GM18517 (cell line): ENCODE measurements around the gene ALKBH4.
"Not testable (repeated sequence)": the region's sequence is repeated elsewhere in the genome, so short reads cannot be mapped to it uniquely, and the experiment has no call there.

Experiments
- ATAC-seq: cut with Tn5 transposase; IDR thresholded peaks from one replicate; pipeline ENCODE4 v1.9.1; 2021; ENCODE audit warnings: mild to moderate bottlenecking, moderate library complexity; ENCODE audit not compliant: unreplicated experiment

Gene ALKBH4

DNA sequence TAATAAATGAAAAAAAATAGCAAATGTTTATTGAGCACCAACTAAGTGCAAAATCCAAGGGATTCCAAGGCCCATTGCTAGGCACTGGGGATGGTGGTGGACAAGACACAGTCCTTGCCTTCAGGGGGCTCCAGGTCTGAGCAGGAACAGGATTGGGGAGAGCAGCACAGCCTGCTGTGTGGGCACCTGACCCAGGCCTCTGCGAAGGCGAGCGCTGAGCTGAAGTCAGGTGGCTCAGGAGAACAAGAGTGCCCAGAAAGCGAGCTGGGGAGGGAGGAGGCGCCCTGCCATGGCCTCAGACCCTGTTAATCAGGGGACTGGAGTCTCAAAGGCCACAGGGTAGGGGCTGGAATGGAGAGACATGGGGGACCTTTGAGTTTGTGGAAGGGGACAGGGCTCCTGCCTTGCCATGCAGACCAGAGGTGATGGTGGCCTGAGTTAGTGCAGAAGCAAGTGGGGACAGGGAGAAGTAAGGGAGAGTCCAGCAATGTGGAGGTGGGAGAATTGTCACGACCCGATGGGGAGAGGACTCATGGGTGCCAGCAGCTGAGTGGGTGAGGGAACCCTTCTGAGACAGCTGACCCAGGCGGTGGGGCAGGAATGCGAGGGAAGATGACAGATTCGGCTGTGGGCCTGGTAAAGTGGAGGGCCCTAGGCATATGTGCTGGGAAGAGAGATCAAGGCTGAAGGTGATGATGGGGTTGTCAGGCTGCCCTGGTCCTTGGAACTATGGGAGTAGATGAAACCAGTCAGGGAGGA lies 35.3 kb downstream of the ALKBH4 start:
- ATAC-seq = no peak

DNA sequence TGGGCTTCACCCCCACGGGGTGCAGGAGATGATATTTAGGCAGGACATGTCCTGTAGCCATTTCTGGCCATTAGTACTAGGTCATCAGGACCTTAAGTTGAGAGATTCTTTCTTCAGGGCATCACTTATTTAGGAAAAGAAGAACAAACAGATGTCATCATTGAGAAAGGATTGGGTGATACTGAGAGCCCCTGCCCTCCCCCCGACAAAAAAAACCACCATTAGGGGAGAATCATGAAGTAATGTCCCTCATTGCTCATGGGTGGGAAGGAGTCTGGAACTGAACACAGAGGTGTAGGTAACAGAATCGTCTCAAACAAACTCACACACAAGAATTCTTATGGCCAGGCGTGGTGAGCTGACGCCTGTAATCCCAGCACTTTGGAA lies 37.7 kb downstream of the ALKBH4 start:
- ATAC-seq = no peak

DNA sequence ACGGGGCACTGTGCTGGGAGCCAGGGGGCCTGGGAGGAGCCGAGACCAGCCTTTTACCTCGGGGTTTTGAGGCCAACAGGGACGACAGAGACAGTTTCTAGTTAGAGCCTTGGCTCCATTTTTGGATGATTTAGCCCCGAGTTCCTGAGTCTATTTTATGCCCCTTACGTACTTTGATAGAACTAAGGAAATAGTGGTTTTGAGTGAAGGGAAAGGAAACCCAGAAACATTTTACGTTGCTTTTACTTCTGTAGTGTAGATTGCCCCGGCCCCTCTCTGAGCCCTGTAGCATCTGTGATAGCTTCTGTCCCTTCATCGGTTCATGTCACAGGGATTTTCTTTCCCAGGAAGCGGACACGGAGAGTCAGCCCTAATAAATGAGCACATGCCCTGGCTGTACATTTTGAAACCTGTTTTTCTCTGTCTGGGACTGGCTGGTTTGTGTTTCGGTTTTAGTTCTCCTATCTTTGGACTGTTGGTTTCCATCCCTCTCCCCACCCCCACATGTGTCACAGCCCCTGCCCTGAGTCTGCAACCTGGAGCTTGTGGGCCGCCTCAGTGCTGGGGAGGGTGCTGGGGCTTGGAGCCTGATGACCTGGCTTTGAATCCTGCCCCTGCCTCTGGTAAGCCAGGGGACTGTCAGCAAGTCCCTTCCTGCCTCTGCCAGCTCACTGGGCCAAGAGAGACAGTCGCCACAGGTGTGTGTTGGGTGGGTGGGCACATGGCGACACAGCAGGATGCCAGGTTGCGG lies 38.2 kb downstream of the ALKBH4 start:
- ATAC-seq = peak; percentile 57

DNA sequence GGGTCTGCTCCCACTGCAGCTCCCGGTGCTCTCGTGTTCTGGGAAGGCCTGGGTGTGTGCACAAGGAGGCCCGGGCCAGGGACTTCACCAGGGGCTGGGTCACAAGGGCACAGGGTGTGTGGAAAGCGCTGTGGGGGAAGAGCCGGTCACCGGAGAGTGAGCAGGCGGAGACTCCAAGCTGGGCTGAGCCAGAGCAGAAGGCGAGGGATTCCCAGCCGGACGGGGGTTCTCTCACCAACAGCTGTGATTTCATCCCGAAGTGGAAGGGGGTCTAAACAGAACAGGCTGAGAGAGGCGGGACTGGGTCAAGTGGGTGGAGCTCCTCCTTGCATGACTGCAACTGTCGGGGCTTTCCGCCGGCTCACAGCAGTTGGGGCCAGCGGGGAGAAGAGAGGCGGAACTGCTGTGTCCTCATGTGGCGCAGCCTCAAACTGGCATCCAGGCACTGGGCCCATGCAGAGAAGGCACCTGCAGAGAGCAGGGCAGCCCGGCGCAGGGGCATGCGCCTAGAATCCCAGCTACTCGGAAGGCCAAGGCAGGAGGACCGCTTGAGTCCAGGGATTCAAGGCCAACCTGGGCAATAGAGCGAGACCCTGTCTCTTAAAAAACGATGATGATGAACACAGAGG lies 38.9 kb downstream of the ALKBH4 start:
- ATAC-seq = peak; percentile 64

DNA sequence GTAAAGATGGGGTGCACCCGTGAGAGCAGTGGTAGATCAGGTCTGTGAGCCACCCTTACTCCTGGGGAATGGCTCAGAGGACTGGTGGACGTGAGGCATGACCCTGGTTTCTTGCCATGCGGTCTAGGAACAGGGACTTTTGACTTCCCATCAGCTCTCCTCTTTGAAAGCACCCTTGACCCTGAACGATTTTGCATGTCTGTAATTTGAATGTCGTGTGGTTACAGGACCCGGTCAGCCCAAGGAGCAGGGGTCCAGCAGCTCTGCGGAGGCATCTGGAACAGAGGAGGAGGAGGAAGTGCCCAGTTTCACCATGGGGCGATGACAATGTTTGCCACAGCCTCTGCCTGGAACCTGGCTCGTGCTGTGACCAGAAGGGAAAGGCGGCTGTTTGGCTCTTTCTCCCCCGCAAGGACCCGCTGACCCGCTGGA lies 39.9 kb downstream of the ALKBH4 start:
- ATAC-seq = no peak

DNA sequence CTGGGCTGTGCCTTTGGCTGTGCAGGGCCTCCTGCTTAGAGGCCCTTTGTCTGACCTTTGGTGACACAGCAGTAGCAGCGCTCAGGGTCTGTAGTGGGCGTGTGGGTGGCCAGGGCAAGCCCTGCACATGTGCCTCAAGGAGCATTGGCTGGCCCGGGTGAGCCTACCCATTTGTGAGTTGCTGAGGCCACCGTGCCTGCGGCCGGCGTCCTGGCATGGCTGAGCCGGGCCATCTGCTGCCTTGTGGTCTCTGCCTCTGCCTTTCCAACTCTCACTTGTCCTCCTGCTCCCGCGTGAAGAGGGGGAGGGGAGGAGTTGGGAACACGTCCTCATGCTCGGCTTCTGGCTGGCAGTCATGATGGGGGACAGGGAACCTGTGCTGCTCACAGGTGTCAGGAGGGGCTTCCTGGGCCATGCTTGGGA lies 40.5 kb downstream of the ALKBH4 start:
- no peak for ATAC-seq

DNA sequence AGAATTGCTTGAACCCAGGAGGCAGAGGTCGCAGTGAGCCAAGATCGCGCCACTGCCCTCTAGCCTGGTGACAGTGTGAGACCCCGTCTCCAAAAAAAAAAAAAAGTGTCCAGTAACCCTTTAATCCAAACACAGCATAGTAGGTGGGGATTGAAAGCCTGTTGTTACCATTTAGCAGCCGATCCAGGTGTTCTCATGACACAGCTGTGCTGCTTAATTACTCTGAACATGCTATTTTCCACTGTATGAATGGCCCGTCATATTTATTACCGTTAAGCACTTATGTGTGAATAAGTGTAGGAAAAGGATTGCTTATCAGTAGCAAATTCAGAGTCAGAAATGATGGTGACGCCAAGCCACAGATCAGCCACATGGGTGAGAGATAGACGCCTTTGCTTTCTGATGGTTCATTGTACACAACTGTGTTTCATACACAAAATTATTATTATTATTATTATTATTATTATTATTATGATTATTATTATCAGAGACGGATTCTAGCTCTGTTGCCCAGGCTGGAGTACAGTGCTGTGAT lies 42.9 kb downstream of the ALKBH4 start:
- no peak for ATAC-seq

DNA sequence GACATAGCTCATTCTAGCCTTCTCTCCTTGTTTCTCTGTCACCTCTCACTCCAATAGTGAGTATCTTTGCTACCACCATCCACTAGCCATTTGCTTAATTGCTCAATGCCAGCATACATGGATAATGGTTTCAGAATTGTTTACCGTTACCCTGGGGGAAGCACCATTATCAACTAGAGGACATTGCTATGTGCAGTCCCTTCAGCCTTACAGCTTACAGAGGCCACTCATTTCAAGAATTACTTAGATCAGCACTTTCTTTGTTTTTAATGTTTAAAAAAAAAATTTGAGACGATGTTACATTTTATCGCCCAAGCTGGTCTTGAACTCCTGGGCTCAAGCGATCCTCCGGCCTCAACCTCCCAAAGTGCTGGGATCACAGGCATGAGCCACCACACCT lies 46.1 kb downstream of the ALKBH4 start:
- ATAC-seq = no peak

DNA sequence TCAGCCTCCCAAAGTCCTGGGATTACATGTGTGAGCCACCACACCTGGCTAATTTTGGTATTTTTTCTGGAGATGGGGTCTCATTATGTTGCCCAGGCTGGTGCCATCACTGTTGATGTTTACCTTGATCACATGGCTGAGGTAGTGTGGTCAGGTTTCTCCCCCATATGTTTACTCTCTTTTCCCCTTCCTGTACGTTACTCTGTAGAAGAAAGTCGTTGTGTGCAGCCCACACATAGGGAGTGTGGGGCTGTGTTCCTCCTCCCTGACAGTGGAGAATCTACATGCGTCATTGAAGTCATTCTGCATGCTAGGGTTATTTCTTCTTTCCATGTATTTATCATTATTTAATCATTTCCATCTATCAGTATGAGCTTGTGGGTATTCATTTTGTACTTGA lies 47.6 kb downstream of the ALKBH4 start:
- no peak for ATAC-seq

DNA sequence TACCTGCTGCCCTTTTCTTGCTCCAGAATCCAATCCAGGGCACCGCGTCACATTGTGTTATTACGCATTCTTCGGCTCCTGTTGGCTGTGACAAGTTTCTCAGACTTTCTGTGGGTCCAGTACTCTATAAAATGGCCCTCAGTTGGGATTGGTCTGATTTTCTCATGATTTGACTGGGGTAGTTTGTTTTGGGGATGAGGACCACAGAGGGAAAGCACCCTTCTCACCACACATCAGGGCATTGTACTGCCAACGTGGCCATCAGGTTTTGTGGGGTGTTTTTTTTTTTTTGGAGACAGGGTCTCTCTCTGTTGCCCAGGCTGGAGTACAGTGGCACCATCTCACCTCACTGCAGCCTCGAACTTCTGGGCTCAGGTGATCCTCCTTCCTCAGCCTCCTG lies 48.3 kb downstream of the ALKBH4 start:
- ATAC-seq = no peak

DNA sequence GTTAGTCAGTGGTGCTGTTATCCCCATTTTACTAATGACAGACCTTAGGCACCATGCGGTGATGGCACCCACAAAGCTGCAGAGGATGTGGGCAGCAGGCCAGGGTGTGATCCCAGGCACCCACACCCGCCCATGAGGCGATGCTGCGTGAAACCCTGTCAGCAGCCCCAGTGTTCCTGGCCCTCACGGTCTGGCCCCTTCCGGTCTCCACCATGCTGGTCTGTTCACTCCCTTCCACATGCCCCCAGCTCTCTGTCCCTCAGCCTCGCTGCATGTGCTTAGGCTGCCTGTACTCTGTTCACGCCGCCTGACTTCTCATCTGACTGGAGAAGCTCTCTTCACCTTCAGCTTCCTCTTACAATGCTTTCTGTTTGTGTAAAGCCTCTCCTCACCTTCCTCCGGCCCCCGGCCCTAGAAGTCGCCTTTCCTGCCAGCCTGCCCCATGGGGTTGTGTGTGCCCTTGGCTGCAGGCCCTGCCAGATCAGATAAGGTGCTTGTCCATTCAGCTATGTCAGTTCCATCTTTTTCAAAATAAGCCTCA lies 48.9 kb downstream of the ALKBH4 start:
- ATAC-seq = no peak

DNA sequence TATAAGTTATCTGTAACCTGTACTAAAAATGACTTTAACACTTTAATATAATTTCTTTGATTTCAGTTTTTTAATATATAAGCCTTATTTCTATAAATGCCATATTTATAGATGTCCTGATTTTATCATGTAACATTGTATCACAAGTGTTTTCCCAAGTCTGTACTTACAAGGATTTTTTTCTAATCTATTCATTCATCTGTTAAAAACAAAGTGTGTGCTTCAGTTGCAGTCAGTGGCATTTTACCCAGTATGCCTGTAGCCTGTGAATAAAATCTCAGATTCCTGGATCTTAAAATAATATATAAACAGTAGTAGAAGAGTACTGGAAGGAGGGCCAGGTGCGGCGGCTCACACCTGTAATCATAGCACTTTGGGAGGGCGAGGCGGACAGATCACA lies 51.1 kb downstream of the ALKBH4 start:
- no peak for ATAC-seq

DNA sequence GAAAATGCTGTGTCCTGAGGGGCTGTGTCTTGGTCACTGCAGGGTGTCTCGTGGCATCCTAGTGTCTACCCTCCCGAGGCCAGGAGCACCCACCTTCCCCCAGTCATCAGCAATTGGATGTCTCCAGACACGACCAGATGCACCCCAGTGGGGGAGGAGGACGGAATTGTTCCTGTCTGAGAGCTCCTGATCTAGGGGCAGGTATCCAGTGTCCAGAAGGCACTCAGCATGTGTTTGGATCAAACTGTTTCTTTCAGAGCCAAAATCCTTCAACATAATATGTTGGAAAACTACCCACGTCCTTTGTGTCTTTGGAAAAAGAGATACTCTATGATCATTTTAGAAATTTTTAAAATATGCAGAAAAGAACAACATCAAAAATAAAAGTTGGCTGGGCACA lies 51.6 kb downstream of the ALKBH4 start:
- ATAC-seq = no peak

DNA sequence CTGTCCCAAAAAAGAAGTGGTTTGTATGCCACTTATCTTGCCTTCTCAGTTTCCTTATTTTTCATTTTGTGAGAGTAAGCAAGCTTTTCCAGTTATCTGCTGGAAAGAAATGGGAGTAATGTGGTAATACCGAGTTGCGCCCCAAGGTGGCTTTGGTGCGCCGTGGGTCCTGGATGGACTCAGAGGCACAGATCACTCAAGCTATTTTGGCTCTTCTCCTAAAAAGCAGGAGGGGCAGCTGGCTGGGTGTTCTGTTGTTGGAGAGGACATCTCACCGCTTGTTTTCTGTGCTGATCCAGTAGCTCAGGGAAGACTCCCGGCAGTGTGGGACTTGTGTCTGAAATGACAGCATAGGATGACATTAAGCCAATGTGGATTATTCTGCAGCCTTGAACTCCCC lies 52.1 kb downstream of the ALKBH4 start:
- no peak for ATAC-seq

DNA sequence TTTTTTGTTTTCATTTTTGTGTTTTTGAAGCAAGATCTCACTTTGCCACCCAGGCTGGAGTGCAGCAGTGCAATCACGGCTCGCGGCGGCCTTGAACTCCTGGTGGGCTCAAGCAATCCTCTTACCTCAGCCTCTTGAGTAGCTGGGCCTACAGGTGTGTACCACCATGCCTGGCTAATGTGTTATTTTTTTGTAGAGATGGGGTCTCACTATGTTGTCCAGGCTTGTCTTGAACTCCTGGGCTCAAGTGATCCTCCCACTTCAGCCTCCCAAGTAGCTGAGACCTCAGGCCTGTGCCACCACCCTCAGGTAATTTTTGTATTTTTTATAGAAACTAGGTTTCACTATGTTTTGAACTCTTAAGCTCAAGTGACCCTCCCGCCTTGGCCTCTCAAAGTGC lies 53.7 kb downstream of the ALKBH4 start:
- ATAC-seq = no peak

DNA sequence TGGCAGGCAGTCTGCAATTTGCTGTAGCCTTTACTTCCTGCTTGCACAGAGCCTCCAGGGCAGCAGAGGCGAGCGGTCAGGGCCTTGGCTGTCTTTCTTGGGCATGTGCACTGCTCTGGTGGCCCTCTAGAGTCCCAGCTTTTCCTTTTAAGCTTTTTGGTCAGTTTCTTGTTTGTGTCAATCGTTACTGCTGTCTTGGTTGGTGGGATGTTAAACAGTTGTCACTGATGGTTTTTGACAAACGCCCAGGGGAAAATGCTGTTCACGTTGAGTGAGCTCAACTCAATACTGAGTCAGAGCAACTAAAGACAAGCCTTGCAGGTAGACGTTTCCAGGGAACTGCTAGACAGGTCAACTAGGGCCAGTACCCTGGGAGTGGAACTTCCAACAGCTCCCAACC lies 54.5 kb downstream of the ALKBH4 start:
- no peak for ATAC-seq

DNA sequence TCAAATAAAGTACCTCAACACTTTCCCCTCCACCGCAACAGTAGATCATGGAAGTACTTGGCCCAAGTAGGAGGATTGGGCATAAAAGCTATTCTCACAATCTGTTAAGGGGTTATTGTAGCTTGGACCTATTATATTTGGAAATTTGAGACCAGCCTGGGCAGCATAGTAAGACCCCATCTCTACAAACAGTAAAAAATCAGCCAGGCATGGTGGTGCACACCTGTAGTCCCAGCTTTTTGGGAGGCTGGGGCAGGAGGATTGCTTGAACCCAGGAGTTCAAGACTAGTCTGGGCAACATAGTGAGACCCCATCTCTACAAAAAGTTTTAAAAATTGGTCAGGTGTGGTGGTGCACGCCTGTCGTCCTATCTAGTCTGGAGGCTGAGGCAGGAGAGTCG lies 55.3 kb downstream of the ALKBH4 start:
- ATAC-seq = no peak

DNA sequence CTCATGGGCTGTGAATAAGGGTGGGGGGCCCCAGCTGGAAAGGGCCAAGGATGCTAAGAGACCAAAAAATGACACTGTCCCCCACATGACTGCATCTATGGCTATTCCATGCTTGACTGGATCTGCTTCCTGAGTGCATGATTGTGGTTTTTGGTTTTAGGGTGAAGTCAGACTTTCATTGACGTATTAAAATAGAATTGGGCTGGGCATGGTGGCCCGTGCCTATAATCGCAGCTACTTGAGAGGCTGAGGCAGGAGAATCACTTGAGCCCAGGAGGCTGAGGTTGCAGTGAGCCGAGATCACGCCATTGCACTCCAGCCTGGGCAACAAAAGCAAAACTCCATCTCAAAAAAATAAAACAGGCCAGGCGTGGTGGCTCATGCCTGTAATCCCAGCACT lies 56.1 kb downstream of the ALKBH4 start:
- ATAC-seq = not testable (repeated sequence)

DNA sequence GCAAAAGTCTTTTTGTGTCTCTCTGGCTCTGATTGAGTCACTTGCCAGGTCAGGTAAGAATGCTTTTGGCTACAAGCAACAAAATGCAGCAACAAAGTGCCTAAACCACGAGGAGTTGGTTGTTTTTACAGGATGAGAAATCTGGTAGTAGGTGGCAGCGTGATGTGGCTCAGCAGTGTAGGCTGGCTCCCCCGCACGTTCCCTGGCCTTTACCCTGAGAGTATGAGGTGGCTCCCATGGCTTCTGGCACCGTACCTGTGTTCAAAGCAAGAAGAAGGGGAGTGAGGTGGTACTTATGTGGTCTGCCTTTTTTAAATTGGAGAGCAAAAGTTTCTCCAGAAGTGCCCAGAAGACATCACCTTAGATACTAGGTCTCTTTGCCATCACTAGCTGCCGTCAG lies 56.8 kb downstream of the ALKBH4 start:
- no peak for ATAC-seq
